IPS-15b (cell line): ENCODE results near the gene PRDM15.

Source experiments
- H3K27me3 ChIP-seq: one replicate; pipeline ENCODE4 v1.6.1; 2013; ENCODE audit warnings: low read length; ENCODE audit not compliant: control insufficient read depth, insufficient read depth
- H3K36me3 ChIP-seq: one replicate; pipeline ENCODE4 v1.6.1; 2013; ENCODE audit warnings: low read length; ENCODE audit not compliant: control insufficient read depth, insufficient read depth
- H3K4me1 ChIP-seq: one replicate; pipeline ENCODE4 v1.6.1; 2013; ENCODE audit warnings: mild to moderate bottlenecking, low read length; ENCODE audit not compliant: control insufficient read depth, insufficient read depth
- H3K4me3 ChIP-seq: one replicate; pipeline ENCODE4 v1.5.1; 2013; ENCODE audit warnings: low read depth, low read length
- H3K9ac ChIP-seq: one replicate; pipeline ENCODE4 v1.6.1; 2013; ENCODE audit warnings: low read depth, mild to moderate bottlenecking, low read length
- H3K9me3 ChIP-seq: one replicate; pipeline ENCODE4 v1.6.1; 2013; ENCODE audit warnings: mild to moderate bottlenecking, low read length; ENCODE audit not compliant: control insufficient read depth, insufficient read depth

Gene PRDM15

GRCh38 chr21:41821756-41822431 lies 57.2 kb downstream of the PRDM15 start:
- Histone ChIP-seq H3K27me3 (no peaks in the 10 kb centered on the region), H3K4me3 (no peak overlapping the region), H3K9me3 (no peaks in the 10 kb centered on the region), H3K4me1 (no peaks in the 10 kb centered on the region), H3K9ac (no peak overlapping the region), H3K36me3 (peaks cover 5% of the 10 kb centered on the region)

GRCh38 chr21:41821081-41821755 lies 57.9 kb downstream of the PRDM15 start:
- Histone ChIP-seq H3K9me3 (no peaks in the 10 kb centered on the region), H3K27me3 (no peaks in the 10 kb centered on the region), H3K36me3 (peaks cover 5% of the 10 kb centered on the region), H3K9ac (no peak overlapping the region), H3K4me1 (no peaks in the 10 kb centered on the region), H3K4me3 (no peak overlapping the region)

- Histone ChIP-seq H3K36me3 (peaks cover 7% of the 10 kb centered on the region), H3K4me3 (no peak overlapping the region), H3K9me3 (no peaks in the 10 kb centered on the region), H3K4me1 (no peaks in the 10 kb centered on the region), H3K27me3 (no peaks in the 10 kb centered on the region), H3K9ac (no peak overlapping the region)
These were observed 58.6 kb downstream of the PRDM15 start for GRCh38 chr21:41820384-41821080.

GRCh38 chr21:41819856-41820281 lies 59.3 kb downstream of the PRDM15 start:
- Histone ChIP-seq H3K9ac (no peak overlapping the region), H3K9me3 (no peaks in the 10 kb centered on the region), H3K4me3 (no peak overlapping the region), H3K4me1 (no peaks in the 10 kb centered on the region), H3K27me3 (no peaks in the 10 kb centered on the region), H3K36me3 (peaks cover 14% of the 10 kb centered on the region)

- no peaks in the 10 kb centered on the region for H3K27me3 ChIP-seq
- no peaks in the 10 kb centered on the region for H3K4me1 ChIP-seq
- H3K9ac ChIP-seq, result no peak overlapping the region
- H3K4me3 ChIP-seq, result no peak overlapping the region
- no peaks in the 10 kb centered on the region for H3K9me3 ChIP-seq
- peaks cover 14% of the 10 kb centered on the region for H3K36me3 ChIP-seq
These were observed 59.8 kb downstream of the PRDM15 start for GRCh38 chr21:41819236-41819855.

- Histone ChIP-seq H3K9me3 (no peaks in the 10 kb centered on the region), H3K4me3 (no peak overlapping the region), H3K4me1 (no peaks in the 10 kb centered on the region), H3K9ac (no peak overlapping the region), H3K27me3 (no peaks in the 10 kb centered on the region), H3K36me3 (peaks cover 14% of the 10 kb centered on the region)
These were observed 61.0 kb downstream of the PRDM15 start for GRCh38 chr21:41817877-41818855.

- Histone ChIP-seq H3K36me3 (peaks cover 14% of the 10 kb centered on the region), H3K9me3 (no peaks in the 10 kb centered on the region), H3K27me3 (no peaks in the 10 kb centered on the region), H3K4me3 (no peak overlapping the region), H3K4me1 (no peaks in the 10 kb centered on the region), H3K9ac (no peak overlapping the region)
These were observed 61.9 kb downstream of the PRDM15 start for GRCh38 chr21:41817228-41817627.

GRCh38 chr21:41816583-41817165 lies 62.5 kb downstream of the PRDM15 start:
- no peaks in the 10 kb centered on the region for H3K9me3 ChIP-seq
- H3K4me3 ChIP-seq, result no peak overlapping the region
- no peak overlapping the region for H3K9ac ChIP-seq
- no peaks in the 10 kb centered on the region for H3K27me3 ChIP-seq
- H3K4me1 ChIP-seq, result no peaks in the 10 kb centered on the region
- H3K36me3 ChIP-seq, result peaks cover 14% of the 10 kb centered on the region

- H3K27me3 ChIP-seq, result no peaks in the 10 kb centered on the region
- no peaks in the 10 kb centered on the region for H3K4me1 ChIP-seq
- H3K9ac ChIP-seq, result no peak overlapping the region
- peaks cover 14% of the 10 kb centered on the region for H3K36me3 ChIP-seq
- no peaks in the 10 kb centered on the region for H3K9me3 ChIP-seq
- no peak overlapping the region for H3K4me3 ChIP-seq
These were observed 63.2 kb downstream of the PRDM15 start for GRCh38 chr21:41815652-41816582.

- Histone ChIP-seq H3K9me3 (no peaks in the 10 kb centered on the region), H3K27me3 (no peaks in the 10 kb centered on the region), H3K9ac (no peak overlapping the region), H3K4me3 (no peak overlapping the region), H3K4me1 (no peaks in the 10 kb centered on the region), H3K36me3 (peaks cover 17% of the 10 kb centered on the region)
These were observed 65.9 kb downstream of the PRDM15 start for GRCh38 chr21:41813226-41813625.
